Caco-2 (cell line): Measurements from ENCODE around the gene KIF1A. TPM values are rescaled to one million over a fixed set of nuclear protein-coding genes. Genes with fewer than 3 reads are reported as not detected.
"Not testable (repeated sequence)": the region's sequence is repeated elsewhere in the genome, so short reads cannot be mapped to it uniquely, and the experiment has no call there.

Source experiments
- BruUV-seq: library from RNA; stranded (reverse); fragments of 400-500 nt; replicated peaks from 2 replicates; lab custom pipeline; 2021; lab: Mats Ljungman, UMichigan
- CTCF ChIA-PET: fragments of 300-600 bp; sonication (Branson Sonifier 250); formaldehyde crosslinking; loops from one replicate; lab custom pipeline; 2022; ENCODE audit warnings: antibody characterized with exemption; lab: Charles Lee
- POLR2A ChIA-PET: fragments of 300-600 bp; sonication (Branson Sonifier 250); formaldehyde crosslinking; loops from one replicate; lab custom pipeline; 2022; ENCODE audit warnings: antibody characterized with exemption; lab: Charles Lee
- DNase-seq, 2 experiments: peaks; one replicate each; pipeline versions ENCODE4 v3.0.0 to v3.0.0-alpha.2; 2020 to 2022
- H3K27me3 ChIP-seq: replicated peaks from 2 replicates; pipeline ENCODE4 v1.6.0; 2011; ENCODE audit warnings: low read length; ENCODE audit not compliant: control insufficient read depth, insufficient read depth
- H3K36me3 ChIP-seq: 2 replicates; pipeline ENCODE4 v1.5.1; 2011; ENCODE audit warnings: low read length; ENCODE audit not compliant: control insufficient read depth, insufficient read depth
- H3K4me1 ChIP-seq: fragments of 250-450 bp; sonication (Bioruptor Pico); 2 replicates; pipeline ENCODE4 v1.5.1; 2020; ENCODE audit warnings: mild to moderate bottlenecking
- H3K4me3 ChIP-seq: 2 replicates; pipeline ENCODE4 v1.5.1; 2011; ENCODE audit warnings: low read depth, mild to moderate bottlenecking, control low read depth, low read length
- H3K9me3 ChIP-seq: fragments of 250-450 bp; sonication (Bioruptor Pico); 2 replicates; pipeline ENCODE4 v1.5.1; 2020; ENCODE audit warnings: mild to moderate bottlenecking, moderate library complexity
- H3K27ac Mint-ChIP-seq: one replicate; pipeline ENCODE4 v1.8.0; 2022; ENCODE audit warnings: mixed read lengths; ENCODE audit not compliant: unreplicated experiment
- H3K27me3 Mint-ChIP-seq: one replicate; pipeline ENCODE4 v1.8.0; 2022; ENCODE audit warnings: mixed read lengths; ENCODE audit not compliant: insufficient read depth, unreplicated experiment
- H3K36me3 Mint-ChIP-seq: one replicate; pipeline ENCODE4 v1.8.0; 2022; ENCODE audit warnings: mild to moderate bottlenecking, mixed read lengths; ENCODE audit not compliant: insufficient read depth, unreplicated experiment
- H3K4me1 Mint-ChIP-seq: one replicate; pipeline ENCODE4 v1.8.0; 2022; ENCODE audit warnings: low read depth, mixed read lengths; ENCODE audit not compliant: unreplicated experiment
- H3K4me3 Mint-ChIP-seq: one replicate; pipeline ENCODE4 v1.8.0; 2022; ENCODE audit warnings: mild to moderate bottlenecking, moderate library complexity, mixed read lengths; ENCODE audit not compliant: unreplicated experiment
- H3K9me3 Mint-ChIP-seq: one replicate; pipeline ENCODE4 v1.8.0; 2022; ENCODE audit warnings: mixed read lengths; ENCODE audit not compliant: unreplicated experiment
- CTCF ChIP-seq, 2 experiments: fragments of 200-600 bp in 1 of 2; IDR thresholded peaks; 1 replicate in 1 of 2; 2 replicates in 1 of 2; pipeline versions ENCODE4 v1.5.1 to v1.8.0; 2011 to 2022; ENCODE audit warnings: antibody characterized with exemption in 1 of 2, control low read depth in 1 of 2, inconsistent platforms in 1 of 2, low read depth in 1 of 2, low read length in 1 of 2, mild to moderate bottlenecking in 1 of 2, moderate library complexity in 1 of 2; ENCODE audit not compliant: insufficient read depth in 1 of 2, severe bottlenecking in 1 of 2, unreplicated experiment in 1 of 2
- intact Hi-C: fragments of 100-400 bp; cut with micrococcal nuclease; formaldehyde crosslinking; loops from one replicate; pipeline ENCODE4 v1.10.0; 2022; ENCODE audit not compliant: unreplicated experiment
- total RNA-seq: library from RNA; stranded (reverse); gene quantifications from 2 replicates; pipeline ENCODE4 v1.2.3, GENCODE V29; 2022

The KIF1A gene
- total RNA-seq, 1 experiment from 2014 or later = 33.1 TPM

GRCh38 chr2:240690421-240691074 lies 129.5 kb downstream of the KIF1A start:
- H3K4me3 ChIP-seq, intact Hi-C loops, DNase-seq, H3K4me1 ChIP-seq, H3K36me3 Mint-ChIP-seq, H3K4me3 Mint-ChIP-seq, H3K27me3 ChIP-seq, POLR2A ChIA-PET, H3K27ac Mint-ChIP-seq, H3K27me3 Mint-ChIP-seq, H3K36me3 ChIP-seq, H3K9me3 Mint-ChIP-seq, CTCF ChIA-PET, H3K4me1 Mint-ChIP-seq, H3K9me3 ChIP-seq, BruUV-seq: not testable (repeated sequence)

GRCh38 chr2:240689975-240690374 lies 130.0 kb downstream of the KIF1A start:
- no peak overlapping the region for H3K27ac Mint-ChIP-seq
- no peaks in the 10 kb centered on the region for H3K36me3 ChIP-seq
- H3K4me1 ChIP-seq = peaks cover 9% of the 10 kb centered on the region; the same call in 1 of the 2 replicates
- H3K9me3 Mint-ChIP-seq = no peaks in the 10 kb centered on the region
- H3K27me3 Mint-ChIP-seq = no peaks in the 10 kb centered on the region
- no peak overlapping the region for H3K4me3 ChIP-seq
- no peaks in the 10 kb centered on the region for H3K36me3 Mint-ChIP-seq
- ChIA-PET POLR2A (no interaction called here), CTCF (no interaction called here)
- no peaks in the 10 kb centered on the region for H3K4me1 Mint-ChIP-seq
- H3K9me3 ChIP-seq = no peaks in the 10 kb centered on the region
- TF ChIP-seq CTCF (IDR thresholded peaks at IDR 0.05; ENCODE audit: insufficient read depth in 1 of 2, low read depth in 1 of 2, low read length in 1 of 2, severe bottlenecking in 1 of 2, unreplicated experiment in 1 of 2) = no peak
- no peaks in the 10 kb centered on the region for H3K27me3 ChIP-seq
- H3K4me3 Mint-ChIP-seq = no peak overlapping the region
- BruUV-seq = no TSS peak
- no peak for DNase-seq
- intact Hi-C loops = no loop called here

GRCh38 chr2:240688553-240688919 lies 131.5 kb downstream of the KIF1A start:
- Mint-ChIP-seq H3K4me3 (no peak overlapping the region), H3K27me3 (no peaks in the 10 kb centered on the region), H3K27ac (no peak overlapping the region), H3K36me3 (no peaks in the 10 kb centered on the region), H3K9me3 (no peaks in the 10 kb centered on the region), H3K4me1 (no peaks in the 10 kb centered on the region)
- intact Hi-C loops = no loop called here
- Histone ChIP-seq H3K4me3 (no peak overlapping the region), H3K4me1 (peaks cover 9% of the 10 kb centered on the region; the same call in 1 of the 2 replicates), H3K27me3 (no peaks in the 10 kb centered on the region), H3K36me3 (no peaks in the 10 kb centered on the region), H3K9me3 (no peaks in the 10 kb centered on the region)
- DNase-seq = no peak
- no peak for TF ChIP-seq CTCF (IDR thresholded peaks at IDR 0.05; ENCODE audit: insufficient read depth in 1 of 2, low read depth in 1 of 2, low read length in 1 of 2, severe bottlenecking in 1 of 2, unreplicated experiment in 1 of 2)
- CTCF ChIA-PET = no interaction called here
- POLR2A ChIA-PET = no interaction called here
- BruUV-seq = no TSS peak
